H1 (cell line): Measurements from ENCODE around the gene HOXC5. TPM values are rescaled to one million over a fixed set of nuclear protein-coding genes. Genes with fewer than 3 reads are reported as not detected.

Source experiments
- CTCF ChIA-PET: fragments of 300-600 bp; sonication (Branson Sonifier 250); formaldehyde crosslinking; loops from one replicate; lab custom pipeline; 2021; ENCODE audit not compliant: partially characterized antibody; lab: Charles Lee
- POLR2A ChIA-PET: fragments of 300-600 bp; sonication (Branson Sonifier 250); formaldehyde crosslinking; loops from one replicate; lab custom pipeline; 2021; ENCODE audit warnings: inconsistent platforms; ENCODE audit not compliant: partially characterized antibody; lab: Charles Lee
- DNase-seq, 2 experiments: peaks; one replicate each; pipeline versions ENCODE4 v3.0.0 to v3.0.0-alpha.2; 2010 to 2022; ENCODE audit warnings: low spot score in 2 of 2, low read depth in 1 of 2, mixed read lengths in 1 of 2
- FAIRE-seq: peaks from 2 replicates; lab custom pipeline; 2011; peaks lifted over from hg19 to GRCh38; lab: Jason Lieb, UNC
- H2AFZ ChIP-seq: 2 replicates; pipeline ENCODE4 v1.8.1; 2012; ENCODE audit warnings: low read length, inconsistent platforms
- H2AK5ac ChIP-seq: 2 replicates; pipeline ENCODE4 v1.6.1; 2013; ENCODE audit warnings: low read depth, low read length
- H2BK120ac ChIP-seq: replicated peaks from 2 replicates; pipeline ENCODE3; 2013; ENCODE audit warnings: low read depth, low read length, inconsistent platforms
- H2BK12ac ChIP-seq: 2 replicates; pipeline ENCODE4 v1.6.1; 2013; ENCODE audit warnings: low read depth, low read length
- H2BK15ac ChIP-seq: 2 replicates; pipeline ENCODE4 v1.6.1; 2013; ENCODE audit warnings: low read length
- H2BK20ac ChIP-seq: 2 replicates; pipeline ENCODE4 v1.6.1; 2013; ENCODE audit warnings: low read length
- H2BK5ac ChIP-seq: 2 replicates; pipeline ENCODE4 v1.6.1; 2013; ENCODE audit warnings: low read depth, low read length
- H3K14ac ChIP-seq: 2 replicates; pipeline ENCODE4 v1.6.1; 2013; ENCODE audit warnings: inconsistent platforms; ENCODE audit not compliant: insufficient read length
- H3K18ac ChIP-seq: 2 replicates; pipeline ENCODE4 v1.6.1; 2013; ENCODE audit warnings: low read length; ENCODE audit errors: extremely low read depth
- H3K23ac ChIP-seq: 2 replicates; pipeline ENCODE4 v1.6.1; 2013; ENCODE audit warnings: inconsistent platforms; ENCODE audit not compliant: insufficient read length
- H3K23me2 ChIP-seq: 2 replicates; pipeline ENCODE4 v1.6.1; 2013; ENCODE audit warnings: low read depth, low read length
- H3K27ac ChIP-seq: 2 replicates; pipeline ENCODE4 v1.6.1; 2011; ENCODE audit warnings: low read depth, low read length, inconsistent platforms
- H3K27me3 ChIP-seq, 4 experiments: replicated peaks in 1 of 4; 1 replicate in 1 of 4; 2 replicates in 3 of 4; pipeline versions ENCODE4 v1.6.1 to v1.8.1; 2011 to 2013; ENCODE audit warnings: low read length in 3 of 4, mild to moderate bottlenecking in 3 of 4, inconsistent platforms in 2 of 4, mixed read lengths in 2 of 4, moderate library complexity in 1 of 4; ENCODE audit not compliant: control insufficient read depth in 3 of 4, insufficient read depth in 3 of 4; ENCODE audit errors: extremely low read depth in 1 of 4
- H3K36me3 ChIP-seq, 4 experiments: 2 replicates each; pipeline versions ENCODE4 v1.6.1 to v1.8.1; 2011 to 2013; ENCODE audit warnings: mild to moderate bottlenecking in 4 of 4, low read length in 3 of 4, moderate library complexity in 2 of 4, control low read depth in 1 of 4, inconsistent platforms in 1 of 4; ENCODE audit not compliant: insufficient read depth in 4 of 4, control insufficient read depth in 2 of 4
- H3K4ac ChIP-seq: replicated peaks from 2 replicates; pipeline ENCODE3; 2013; ENCODE audit warnings: low read length, low read depth, mixed read lengths, inconsistent platforms; ENCODE audit not compliant: insufficient read length
- H3K4me1 ChIP-seq, 4 experiments: replicated peaks in 1 of 4; 1 replicate in 1 of 4; 2 replicates in 3 of 4; pipeline versions ENCODE4 v1.6.1 to v1.8.1; 2011 to 2013; ENCODE audit warnings: low read length in 3 of 4, inconsistent platforms in 2 of 4, mixed read lengths in 1 of 4; ENCODE audit not compliant: insufficient read depth in 4 of 4, control insufficient read depth in 3 of 4
- H3K4me2 ChIP-seq, 2 experiments: 2 replicates each; pipeline versions ENCODE4 v1.6.1 to v1.8.1; 2011 to 2013; ENCODE audit warnings: low read depth in 2 of 2, low read length in 2 of 2, control low read depth in 1 of 2, inconsistent platforms in 1 of 2, mild to moderate bottlenecking in 1 of 2; ENCODE audit not compliant: insufficient read depth in 1 of 2
- H3K4me3 ChIP-seq, 4 experiments: fragments of 200-600, 300-600 bp in 1 of 4; sonication (generic), shearing (Covaris generic), sonication (Bioruptor Twin) in 1 of 4; 2 replicates each; pipeline versions ENCODE4 v1.5.1 to v1.8.1; 2011 to 2016; ENCODE audit warnings: low read length in 4 of 4, low read depth in 3 of 4, control low read depth in 2 of 4, inconsistent platforms in 2 of 4, mild to moderate bottlenecking in 2 of 4, mixed read lengths in 1 of 4, moderate library complexity in 1 of 4; ENCODE audit not compliant: insufficient read depth in 2 of 4; ENCODE audit errors: extremely low read depth in 1 of 4
- H3K56ac ChIP-seq: replicated peaks from 2 replicates; pipeline ENCODE3; 2013; ENCODE audit warnings: low read depth, mild to moderate bottlenecking, mixed read lengths, low read length, inconsistent platforms; ENCODE audit not compliant: insufficient read length
- H3K79me1 ChIP-seq: 2 replicates; pipeline ENCODE4 v1.6.1; 2013; ENCODE audit warnings: low read depth, low read length, control low read depth
- H3K79me2 ChIP-seq, 2 experiments: 2 replicates each; pipeline versions ENCODE4 v1.6.1 to v1.8.1; 2012 to 2013; ENCODE audit warnings: low read length in 2 of 2, mild to moderate bottlenecking in 2 of 2, inconsistent platforms in 1 of 2; ENCODE audit not compliant: insufficient read depth in 2 of 2, control insufficient read depth in 1 of 2
- H3K9ac ChIP-seq, 4 experiments: replicated peaks in 1 of 4; 1 replicate in 1 of 4; 2 replicates in 3 of 4; pipeline versions ENCODE4 v1.6.1 to v1.8.1; 2011 to 2013; ENCODE audit warnings: low read depth in 3 of 4, low read length in 3 of 4, control low read depth in 2 of 4, mild to moderate bottlenecking in 2 of 4, moderate library complexity in 2 of 4, inconsistent platforms in 1 of 4; ENCODE audit errors: extremely low read depth in 1 of 4
- H3K9me3 ChIP-seq, 2 experiments: 2 replicates each; pipeline versions ENCODE4 v1.6.1 to v1.8.1; 2012 to 2013; ENCODE audit warnings: mild to moderate bottlenecking in 2 of 2, moderate library complexity in 2 of 2, control low read depth in 1 of 2, inconsistent platforms in 1 of 2, low read depth in 1 of 2, low read length in 1 of 2, mixed read lengths in 1 of 2; ENCODE audit not compliant: insufficient read depth in 2 of 2
- H4K20me1 ChIP-seq, 2 experiments: replicated peaks in 1 of 2; 2 replicates each; pipeline versions ENCODE3 to v1.8.1; 2011 to 2013; ENCODE audit warnings: inconsistent platforms in 2 of 2, low read length in 2 of 2, mild to moderate bottlenecking in 1 of 2; ENCODE audit not compliant: insufficient read depth in 2 of 2, control insufficient read depth in 1 of 2
- H4K5ac ChIP-seq: 2 replicates; pipeline ENCODE4 v1.6.1; 2013; ENCODE audit warnings: low read length, low read depth, mixed read lengths, inconsistent platforms; ENCODE audit not compliant: insufficient read length
- H4K8ac ChIP-seq: 2 replicates; pipeline ENCODE4 v1.8.0; 2013; ENCODE audit warnings: mild to moderate bottlenecking, moderate library complexity, low read length, inconsistent platforms; ENCODE audit not compliant: insufficient read depth; ENCODE audit errors: extremely low read depth
- H4K91ac ChIP-seq: replicated peaks from 2 replicates; pipeline ENCODE3; 2013; ENCODE audit warnings: low read length, mixed read lengths, inconsistent platforms; ENCODE audit not compliant: insufficient read length
- CBX8 ChIP-seq: fragments of 300-800, 300-1000 bp; sonication (generic); IDR thresholded peaks from 2 replicates; pipeline ENCODE4 v1.7.1; 2016; ENCODE audit warnings: low read depth, low read length, borderline replicate concordance
- EGR1 ChIP-seq: IDR thresholded peaks from 2 replicates; pipeline ENCODE4 v1.6.1; 2011; ENCODE audit warnings: low read depth, low read length, borderline replicate concordance
- EZH2 ChIP-seq: fragments of 200-600 bp; sonication (generic); IDR thresholded peaks from 2 replicates; pipeline ENCODE4 v1.7.1; 2012; ENCODE audit warnings: low read depth, mild to moderate bottlenecking, moderate library complexity, low read length, inconsistent platforms; ENCODE audit not compliant: severe bottlenecking
- KDM5A ChIP-seq: fragments of 200-600 bp; IDR thresholded peaks from 2 replicates; pipeline ENCODE4 v1.7.1; 2012; ENCODE audit warnings: mild to moderate bottlenecking, low read length, inconsistent platforms, mixed read lengths
- PHF8 ChIP-seq: fragments of 200-600 bp; sonication (generic); conservative IDR thresholded peaks from 2 replicates; pipeline ENCODE4 v1.7.1; 2012; ENCODE audit warnings: low read depth, mild to moderate bottlenecking, inconsistent platforms, low read length, moderate library complexity
- RAD21 ChIP-seq, 2 experiments: IDR thresholded peaks in 1 of 2; conservative IDR thresholded peaks in 1 of 2; 2 replicates each; pipeline ENCODE4 v1.6.1; 2011; ENCODE audit warnings: low read depth in 2 of 2, low read length in 2 of 2, improper control_type of control experiment in 1 of 2, inconsistent platforms in 1 of 2, mild to moderate bottlenecking in 1 of 2, moderate library complexity in 1 of 2
- RNF2 ChIP-seq: fragments of 200-900, 300-1000 bp; sonication (generic); IDR thresholded peaks from 2 replicates; pipeline ENCODE4 v1.7.1; 2016; ENCODE audit warnings: borderline replicate concordance, low read depth, mild to moderate bottlenecking, antibody characterized with exemption, low read length; ENCODE audit not compliant: poor library complexity, severe bottlenecking; ENCODE audit errors: missing control alignments
- WGBS, 2 experiments: shearing (Covaris generic) in 1 of 2; methylation state at CpG; one replicate each; pipeline versions ENCODE4 v1.1.6 to v1.1.7; 2013 to 2015; ENCODE audit warnings: low lambda C conversion rate in 2 of 2, mixed read lengths in 2 of 2, inconsistent platforms in 1 of 2, low coverage in 1 of 2, missing lambda C conversion rate in 1 of 2; ENCODE audit not compliant: insufficient replicate concordance in 2 of 2, insufficient coverage in 1 of 2, insufficient read length in 1 of 2; ENCODE audit errors: extremely low coverage in 1 of 2, missing lambda C conversion rate in 1 of 2; 5-methylcytosine and 5-hydroxymethylcytosine counted together
- polyA plus RNA-seq, 7 experiments: library from polyadenylated mRNA; depleted of rRNA in 3 of 7; stranded (reverse) in 5 of 7; unstranded in 2 of 7; fragments of >200 nt in 5 of 7; fragments of 200-250 nt in 2 of 7; gene quantifications; 1 replicate in 5 of 7; 2 replicates in 1 of 7; 4 replicates in 1 of 7; pipeline versions ENCODE4 v1.2.1 to v1.2.3, GENCODE V29; 2011 to 2013; ENCODE audit warnings: missing spikeins in 2 of 7, mixed read lengths in 2 of 7
- total RNA-seq: library from RNA; stranded (reverse); fragmentation: NEBNext Ultra II Directional; extraction: Animal tissue kit (Norgen Biotek cat#: 25700); gene quantifications from 2 replicates; pipeline ENCODE4 v1.2.1, GENCODE V29; 2021
- TF ChIP-seq, protein P1 (sequence below): IDR thresholded peaks from 2 replicates; pipeline ENCODE4 v1.6.1; 2011; ENCODE audit warnings: low read length, improper control_type of control experiment

HOXC5 gene
- total and polyA plus RNA-seq, 2 of the 8 experiments (the other 6 are each of a cell fraction or from before 2014, with no cell fraction given) = not detected

- peaks cover 96 to 100% (median 98%) of the 10 kb centered on the region in 4 experiments for H3K27me3 ChIP-seq
- H4K8ac ChIP-seq = no peak overlapping the region
- no peak overlapping the region for H2BK5ac ChIP-seq
- POLR2A ChIA-PET = interaction anchor here (1.1 kb wide), 1 partner anchor 20 kb away, joined by 3 read pairs; no protein-coding TSS in a partner anchor
- peaks cover 0 to 4% (median 0%) of the 10 kb centered on the region in 4 experiments; a peak in 2 of 7 replicates for H3K4me1 ChIP-seq
- no peak overlapping the region for H3K14ac ChIP-seq
- no peak overlapping the region for H2AK5ac ChIP-seq
- H3K4ac ChIP-seq = no peak overlapping the region
- whole genome bisulfite sequencing, 2 experiments = 19% methylated on average over 10 of the region's 10 CpGs; no CpG with 5 or more reads in 1 of the 2 experiments
- CTCF ChIA-PET = interaction anchor here (0.7 to 9.7 kb wide), 10 partner anchors 17 to 227 kb away, joined by 3 to 172 read pairs (median 4); partner anchors contain the start of genes HOXC5 and HOXC6
- H3K23me2 ChIP-seq = no peaks in the 10 kb centered on the region
- no peak overlapping the region for H3K23ac ChIP-seq
- H3K79me1 ChIP-seq = no peaks in the 10 kb centered on the region
- H3K27ac ChIP-seq = no peak overlapping the region
- 0 out of 2 replicates have a peak overlapping the region, but pooled peaks have one; percentile 75 for H2BK12ac ChIP-seq
- FAIRE-seq (no peak), DNase-seq (no peak)
- no peak overlapping the region for H4K5ac ChIP-seq
- no peaks in the 10 kb centered on the region for H3K36me3 ChIP-seq
- no peak overlapping the region for H2AFZ ChIP-seq
- no peak overlapping the region for H3K9ac ChIP-seq
- H2BK120ac ChIP-seq = no peak overlapping the region
- H4K20me1 ChIP-seq = peaks cover 0 to 48% of the 10 kb centered on the region in 2 experiments
- H3K4me3 ChIP-seq = no peak overlapping the region
- no peak overlapping the region for H3K56ac ChIP-seq
- H3K18ac ChIP-seq = no peak overlapping the region; the same call in 1 of the 2 replicates
- H4K91ac ChIP-seq = no peak overlapping the region
- no peak overlapping the region; the same call in 1 of the 2 replicates for H2BK15ac ChIP-seq
- H3K79me2 ChIP-seq = no peaks in the 10 kb centered on the region
- no peak overlapping the region for H2BK20ac ChIP-seq
- no peak overlapping the region for H3K4me2 ChIP-seq
- H3K9me3 ChIP-seq = no peaks in the 10 kb centered on the region
- TF ChIP-seq, protein P1, sequence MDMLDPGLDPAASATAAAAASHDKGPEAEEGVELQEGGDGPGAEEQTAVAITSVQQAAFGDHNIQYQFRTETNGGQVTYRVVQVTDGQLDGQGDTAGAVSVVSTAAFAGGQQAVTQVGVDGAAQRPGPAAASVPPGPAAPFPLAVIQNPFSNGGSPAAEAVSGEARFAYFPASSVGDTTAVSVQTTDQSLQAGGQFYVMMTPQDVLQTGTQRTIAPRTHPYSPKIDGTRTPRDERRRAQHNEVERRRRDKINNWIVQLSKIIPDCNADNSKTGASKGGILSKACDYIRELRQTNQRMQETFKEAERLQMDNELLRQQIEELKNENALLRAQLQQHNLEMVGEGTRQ = no peak
- TF ChIP-seq EZH2 = peak; percentile 78
- no peak for TF ChIP-seq KDM5A
- peak; percentile 9; the same call in 1 of the 2 replicates for TF ChIP-seq CBX8
- TF ChIP-seq EGR1 = no peak
- TF ChIP-seq RNF2 = peak; percentile 28
- TF ChIP-seq PHF8 = no peak
- TF ChIP-seq RAD21 (IDR thresholded peaks at IDR 0.05 in 1 of 2, conservative IDR thresholded peaks at IDR 0.05 in 1 of 2; ENCODE audit: low read depth in 2 of 2, low read length in 2 of 2) = no peak
These were observed 22.5 kb upstream of the HOXC5 start for GRCh38 chr12:54010053-54010971.
